HepG2 (cell line): Measurements from ENCODE around the gene C16orf89. TPM values are rescaled to one million over a fixed set of nuclear protein-coding genes. Genes with fewer than 3 reads are reported as not detected.

Experiments used
- ARNT2 ChIP-seq: sonication (generic); formaldehyde crosslinking; IDR thresholded peaks from 2 replicates; pipeline ENCODE4 v1.8.0; 2022; ENCODE audit warnings: mild to moderate bottlenecking, low read depth, missing genetic modification reagents, moderate library complexity
- CAMTA2 ChIP-seq: sonication (generic); formaldehyde crosslinking; IDR thresholded peaks from 2 replicates; pipeline ENCODE4 v1.4.0; 2020; ENCODE audit warnings: mild to moderate bottlenecking, missing genetic modification reagents, borderline replicate concordance
- GTF3A ChIP-seq: sonication (generic); formaldehyde crosslinking; conservative IDR thresholded peaks from 2 replicates; pipeline ENCODE4 v1.4.0; 2020; ENCODE audit warnings: mild to moderate bottlenecking, missing genetic modification reagents
- JUND ChIP-seq: sonication (generic); formaldehyde crosslinking; IDR thresholded peaks from 2 replicates; pipeline ENCODE4 v1.8.0; 2022; ENCODE audit warnings: mild to moderate bottlenecking, missing genetic modification reagents
- TBP ChIP-seq: sonication (generic); formaldehyde crosslinking; IDR thresholded peaks from 2 replicates; pipeline ENCODE4 v1.5.0; 2020; ENCODE audit warnings: missing genetic modification reagents
- TEAD3 ChIP-seq: optimal IDR thresholded peaks from 2 replicates; pipeline ENCODE3; 2016; ENCODE audit warnings: borderline replicate concordance
- ZC3H4 ChIP-seq: sonication (generic); formaldehyde crosslinking; IDR thresholded peaks from 2 replicates; pipeline ENCODE4 v1.4.0; 2020; ENCODE audit warnings: missing genetic modification reagents, borderline replicate concordance
- ZEB1 ChIP-seq: IDR thresholded peaks from 2 replicates; pipeline ENCODE4 v1.6.1; 2012; ENCODE audit warnings: mild to moderate bottlenecking, low read depth, inconsistent platforms; ENCODE audit not compliant: insufficient replicate concordance
- ZNF235 ChIP-seq: sonication (generic); formaldehyde crosslinking; IDR thresholded peaks from 2 replicates; pipeline ENCODE4 v1.8.1; 2023; ENCODE audit warnings: mild to moderate bottlenecking, missing genetic modification reagents, borderline replicate concordance
- ZNF24 ChIP-seq: fragments of 450-650 bp; IDR thresholded peaks from 2 replicates; pipeline ENCODE4 v1.6.1; 2017; ENCODE audit warnings: antibody characterized with exemption, mild to moderate bottlenecking
- ZNF30 ChIP-seq: sonication (generic); formaldehyde crosslinking; IDR thresholded peaks from 2 replicates; pipeline ENCODE4 v1.5.0; 2020; ENCODE audit warnings: mild to moderate bottlenecking, missing genetic modification reagents
- ZNF460 ChIP-seq: sonication (generic); formaldehyde crosslinking; IDR thresholded peaks from 2 replicates; pipeline ENCODE4 v1.5.1; 2020; ENCODE audit warnings: missing genetic modification reagents, mild to moderate bottlenecking, borderline replicate concordance
- ZNF484 ChIP-seq: sonication (generic); formaldehyde crosslinking; IDR thresholded peaks from 2 replicates; pipeline ENCODE4 v1.5.1; 2020; ENCODE audit warnings: mild to moderate bottlenecking, low read depth, missing genetic modification reagents, borderline replicate concordance
- ZNF557 ChIP-seq: sonication (generic); formaldehyde crosslinking; IDR thresholded peaks from 2 replicates; pipeline ENCODE4 v1.4.0; 2020; ENCODE audit warnings: missing genetic modification reagents
- ZNF816 ChIP-seq: sonication (generic); formaldehyde crosslinking; IDR thresholded peaks from 2 replicates; pipeline ENCODE4 v1.8.0; 2022; ENCODE audit warnings: missing genetic modification reagents, mild to moderate bottlenecking, borderline replicate concordance
- polyA plus RNA-seq, 8 experiments: library from polyadenylated mRNA; depleted of rRNA in 3 of 8; stranded (reverse) in 7 of 8; unstranded in 1 of 8; fragments of >200 nt; fragmentation: Illumina TruSeq in 4 of 8; extraction: Trizol in 4 of 8; gene quantifications; 2 replicates each; pipeline versions ENCODE4 v1.2.1 to v1.2.3, GENCODE V29; 2011 to 2016; ENCODE audit warnings: low read depth in 4 of 8, missing spikeins in 1 of 8, mixed read lengths in 1 of 8; ENCODE audit not compliant: insufficient read depth in 1 of 8
- total RNA-seq, 5 experiments: library from RNA; depleted of rRNA; stranded (reverse); fragments of >200 nt; fragmentation: Illumina TruSeq; extraction: Trizol; gene quantifications; 2 replicates each; pipeline ENCODE4 v1.2.3, GENCODE V29; 2016; ENCODE audit warnings: low read depth in 1 of 5
- TF ChIP-seq, protein P1 (sequence below): sonication (generic); formaldehyde crosslinking; IDR thresholded peaks from 2 replicates; pipeline ENCODE4 v1.5.0; 2020; ENCODE audit warnings: mild to moderate bottlenecking, missing genetic modification reagents, borderline replicate concordance
- TF ChIP-seq, protein P2 (sequence below): sonication (generic); formaldehyde crosslinking; IDR thresholded peaks from 2 replicates; pipeline ENCODE4 v1.9.0; 2022; ENCODE audit warnings: missing genetic modification reagents, mild to moderate bottlenecking, borderline replicate concordance
- TF ChIP-seq, protein P3 (sequence below): sonication (generic); formaldehyde crosslinking; IDR thresholded peaks from 2 replicates; pipeline ENCODE4 v1.5.1; 2020; ENCODE audit warnings: missing genetic modification reagents, mild to moderate bottlenecking, borderline replicate concordance
- TF ChIP-seq, protein P4 (sequence below): sonication (generic); formaldehyde crosslinking; IDR thresholded peaks from 2 replicates; pipeline ENCODE4 v1.5.0; 2020; ENCODE audit warnings: mild to moderate bottlenecking, missing genetic modification reagents

Gene C16orf89
- total and polyA plus RNA-seq, 2 of the 13 experiments (the other 11 are each of a cell fraction or from before 2014, with no cell fraction given): 1.9 to 3.4 TPM

DNA sequence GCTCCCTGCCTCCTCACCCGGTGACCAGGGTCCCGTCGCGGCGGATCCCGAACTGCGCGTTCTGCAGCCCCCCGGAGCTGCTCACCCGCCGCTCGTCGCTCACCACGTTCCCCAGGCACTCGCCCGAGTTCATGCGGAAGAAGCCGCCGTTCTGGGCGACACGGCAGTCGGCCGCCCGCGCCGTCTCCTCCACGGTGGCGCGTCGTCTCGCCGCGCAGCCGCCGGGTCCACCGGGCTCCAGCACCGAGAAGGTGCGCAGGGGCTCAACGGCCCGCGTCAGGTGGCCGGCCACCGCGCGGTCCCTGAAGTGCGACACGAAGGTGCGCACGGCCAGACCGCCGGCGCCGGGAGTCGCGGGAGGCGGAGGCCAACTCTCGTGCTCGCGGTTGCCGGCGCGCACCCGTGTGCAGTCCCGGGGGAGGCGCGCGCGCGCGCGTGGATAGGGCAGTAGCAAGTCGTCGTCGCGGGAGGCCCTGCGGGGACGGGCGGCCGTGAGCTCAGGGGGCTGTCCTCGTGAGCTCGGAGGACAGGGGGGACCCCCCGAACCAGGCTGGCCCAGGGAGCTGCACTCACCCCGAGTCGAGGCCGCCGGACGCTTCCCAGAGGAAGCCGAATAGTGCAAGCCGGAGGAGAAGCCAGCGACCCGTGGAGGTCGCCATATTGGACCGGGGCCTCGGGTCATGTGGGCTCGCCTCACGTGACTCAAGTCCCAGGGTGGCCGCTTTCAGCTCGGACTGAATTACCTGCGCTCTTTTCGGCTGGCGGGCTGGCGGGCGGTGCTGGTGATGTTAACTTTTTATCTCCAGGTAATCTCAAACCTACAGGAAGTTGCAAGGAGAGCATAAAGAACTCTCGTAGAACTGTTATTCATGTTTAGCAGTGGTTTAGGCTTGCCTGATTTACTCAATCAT, 32.2 kb downstream of the C16orf89 start, which contains the start of gene NAGPA (continued):
- TF ChIP-seq, protein P1, sequence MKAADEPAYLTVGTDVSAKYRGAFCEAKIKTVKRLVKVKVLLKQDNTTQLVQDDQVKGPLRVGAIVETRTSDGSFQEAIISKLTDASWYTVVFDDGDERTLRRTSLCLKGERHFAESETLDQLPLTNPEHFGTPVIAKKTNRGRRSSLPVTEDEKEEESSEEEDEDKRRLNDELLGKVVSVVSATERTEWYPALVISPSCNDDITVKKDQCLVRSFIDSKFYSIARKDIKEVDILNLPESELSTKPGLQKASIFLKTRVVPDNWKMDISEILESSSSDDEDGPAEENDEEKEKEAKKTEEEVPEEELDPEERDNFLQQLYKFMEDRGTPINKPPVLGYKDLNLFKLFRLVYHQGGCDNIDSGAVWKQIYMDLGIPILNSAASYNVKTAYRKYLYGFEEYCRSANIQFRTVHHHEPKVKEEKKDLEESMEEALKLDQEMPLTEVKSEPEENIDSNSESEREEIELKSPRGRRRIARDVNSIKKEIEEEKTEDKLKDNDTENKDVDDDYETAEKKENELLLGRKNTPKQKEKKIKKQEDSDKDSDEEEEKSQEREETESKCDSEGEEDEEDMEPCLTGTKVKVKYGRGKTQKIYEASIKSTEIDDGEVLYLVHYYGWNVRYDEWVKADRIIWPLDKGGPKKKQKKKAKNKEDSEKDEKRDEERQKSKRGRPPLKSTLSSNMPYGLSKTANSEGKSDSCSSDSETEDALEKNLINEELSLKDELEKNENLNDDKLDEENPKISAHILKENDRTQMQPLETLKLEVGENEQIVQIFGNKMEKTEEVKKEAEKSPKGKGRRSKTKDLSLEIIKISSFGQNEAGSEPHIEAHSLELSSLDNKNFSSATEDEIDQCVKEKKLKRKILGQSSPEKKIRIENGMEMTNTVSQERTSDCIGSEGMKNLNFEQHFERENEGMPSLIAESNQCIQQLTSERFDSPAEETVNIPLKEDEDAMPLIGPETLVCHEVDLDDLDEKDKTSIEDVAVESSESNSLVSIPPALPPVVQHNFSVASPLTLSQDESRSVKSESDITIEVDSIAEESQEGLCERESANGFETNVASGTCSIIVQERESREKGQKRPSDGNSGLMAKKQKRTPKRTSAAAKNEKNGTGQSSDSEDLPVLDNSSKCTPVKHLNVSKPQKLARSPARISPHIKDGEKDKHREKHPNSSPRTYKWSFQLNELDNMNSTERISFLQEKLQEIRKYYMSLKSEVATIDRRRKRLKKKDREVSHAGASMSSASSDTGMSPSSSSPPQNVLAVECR (CRISPR knock-in tag): peak; percentile 100
- TF ChIP-seq CAMTA2 (CRISPR knock-in tag): peak; percentile 36; the same call in 1 of the 2 replicates
- TF ChIP-seq JUND (CRISPR knock-in tag): no peak; the same call in 1 of the 2 replicates
- no peak for TF ChIP-seq ZNF24
- TF ChIP-seq, protein P2, sequence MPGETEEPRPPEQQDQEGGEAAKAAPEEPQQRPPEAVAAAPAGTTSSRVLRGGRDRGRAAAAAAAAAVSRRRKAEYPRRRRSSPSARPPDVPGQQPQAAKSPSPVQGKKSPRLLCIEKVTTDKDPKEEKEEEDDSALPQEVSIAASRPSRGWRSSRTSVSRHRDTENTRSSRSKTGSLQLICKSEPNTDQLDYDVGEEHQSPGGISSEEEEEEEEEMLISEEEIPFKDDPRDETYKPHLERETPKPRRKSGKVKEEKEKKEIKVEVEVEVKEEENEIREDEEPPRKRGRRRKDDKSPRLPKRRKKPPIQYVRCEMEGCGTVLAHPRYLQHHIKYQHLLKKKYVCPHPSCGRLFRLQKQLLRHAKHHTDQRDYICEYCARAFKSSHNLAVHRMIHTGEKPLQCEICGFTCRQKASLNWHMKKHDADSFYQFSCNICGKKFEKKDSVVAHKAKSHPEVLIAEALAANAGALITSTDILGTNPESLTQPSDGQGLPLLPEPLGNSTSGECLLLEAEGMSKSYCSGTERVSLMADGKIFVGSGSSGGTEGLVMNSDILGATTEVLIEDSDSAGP: peak; percentile 94
- peak; percentile 62; the same call in 1 of the 2 replicates for TF ChIP-seq TBP
- no peak for TF ChIP-seq ZC3H4 (CRISPR knock-in tag)
- TF ChIP-seq ZNF30 (CRISPR knock-in tag): no peak; the same call in 1 of the 2 replicates
- peak; percentile 72 for TF ChIP-seq TEAD3 (CRISPR knock-in tag)
- TF ChIP-seq ARNT2: peak; percentile 83
- peak; percentile 83; the same call in 1 of the 2 replicates for TF ChIP-seq ZNF484
- no peak for TF ChIP-seq ZNF816 (CRISPR knock-in tag)
- TF ChIP-seq ZNF557 (CRISPR knock-in tag): peak; percentile 89; the same call in 1 of the 2 replicates
- TF ChIP-seq, protein P3, sequence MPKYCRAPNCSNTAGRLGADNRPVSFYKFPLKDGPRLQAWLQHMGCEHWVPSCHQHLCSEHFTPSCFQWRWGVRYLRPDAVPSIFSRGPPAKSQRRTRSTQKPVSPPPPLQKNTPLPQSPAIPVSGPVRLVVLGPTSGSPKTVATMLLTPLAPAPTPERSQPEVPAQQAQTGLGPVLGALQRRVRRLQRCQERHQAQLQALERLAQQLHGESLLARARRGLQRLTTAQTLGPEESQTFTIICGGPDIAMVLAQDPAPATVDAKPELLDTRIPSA (CRISPR knock-in tag): peak; percentile 82; the same call in 1 of the 2 replicates
- TF ChIP-seq ZEB1: peak; percentile 80
- TF ChIP-seq GTF3A: peak; percentile 78; the same call in 1 of the 2 replicates
- TF ChIP-seq ZNF235 (CRISPR knock-in tag): no peak
- no peak; the same call in 1 of the 2 replicates for TF ChIP-seq ZNF460
- TF ChIP-seq, protein P4, sequence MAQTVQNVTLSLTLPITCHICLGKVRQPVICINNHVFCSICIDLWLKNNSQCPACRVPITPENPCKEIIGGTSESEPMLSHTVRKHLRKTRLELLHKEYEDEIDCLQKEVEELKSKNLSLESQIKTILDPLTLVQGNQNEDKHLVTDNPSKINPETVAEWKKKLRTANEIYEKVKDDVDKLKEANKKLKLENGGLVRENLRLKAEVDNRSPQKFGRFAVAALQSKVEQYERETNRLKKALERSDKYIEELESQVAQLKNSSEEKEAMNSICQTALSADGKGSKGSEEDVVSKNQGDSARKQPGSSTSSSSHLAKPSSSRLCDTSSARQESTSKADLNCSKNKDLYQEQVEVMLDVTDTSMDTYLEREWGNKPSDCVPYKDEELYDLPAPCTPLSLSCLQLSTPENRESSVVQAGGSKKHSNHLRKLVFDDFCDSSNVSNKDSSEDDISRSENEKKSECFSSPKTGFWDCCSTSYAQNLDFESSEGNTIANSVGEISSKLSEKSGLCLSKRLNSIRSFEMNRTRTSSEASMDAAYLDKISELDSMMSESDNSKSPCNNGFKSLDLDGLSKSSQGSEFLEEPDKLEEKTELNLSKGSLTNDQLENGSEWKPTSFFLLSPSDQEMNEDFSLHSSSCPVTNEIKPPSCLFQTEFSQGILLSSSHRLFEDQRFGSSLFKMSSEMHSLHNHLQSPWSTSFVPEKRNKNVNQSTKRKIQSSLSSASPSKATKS: no peak
